T-helper 1 cell treated with Interleukin-12 subunit alpha and Interleukin-12 subunit beta and Interleukin-4 antibody, amounts not matched to agents 30 ng/mL and 1 ng/mL, for 36 hours (primary cell): ENCODE data around the gene PAFAH1B1. TPM values are rescaled to one million over a fixed set of nuclear protein-coding genes. Genes with fewer than 3 reads are reported as not detected.

Experiments
- intact Hi-C: fragments of 100-400 bp; cut with micrococcal nuclease; formaldehyde crosslinking; loops from one replicate; pipeline ENCODE4 v1.15.1; 2024
- total RNA-seq: library from RNA; stranded (reverse); gene quantifications from 2 replicates; pipeline ENCODE4 v1.2.3, GENCODE V29; 2022

The PAFAH1B1 gene
- total RNA-seq, 1 donor from 2014 or later = 191 TPM

DNA sequence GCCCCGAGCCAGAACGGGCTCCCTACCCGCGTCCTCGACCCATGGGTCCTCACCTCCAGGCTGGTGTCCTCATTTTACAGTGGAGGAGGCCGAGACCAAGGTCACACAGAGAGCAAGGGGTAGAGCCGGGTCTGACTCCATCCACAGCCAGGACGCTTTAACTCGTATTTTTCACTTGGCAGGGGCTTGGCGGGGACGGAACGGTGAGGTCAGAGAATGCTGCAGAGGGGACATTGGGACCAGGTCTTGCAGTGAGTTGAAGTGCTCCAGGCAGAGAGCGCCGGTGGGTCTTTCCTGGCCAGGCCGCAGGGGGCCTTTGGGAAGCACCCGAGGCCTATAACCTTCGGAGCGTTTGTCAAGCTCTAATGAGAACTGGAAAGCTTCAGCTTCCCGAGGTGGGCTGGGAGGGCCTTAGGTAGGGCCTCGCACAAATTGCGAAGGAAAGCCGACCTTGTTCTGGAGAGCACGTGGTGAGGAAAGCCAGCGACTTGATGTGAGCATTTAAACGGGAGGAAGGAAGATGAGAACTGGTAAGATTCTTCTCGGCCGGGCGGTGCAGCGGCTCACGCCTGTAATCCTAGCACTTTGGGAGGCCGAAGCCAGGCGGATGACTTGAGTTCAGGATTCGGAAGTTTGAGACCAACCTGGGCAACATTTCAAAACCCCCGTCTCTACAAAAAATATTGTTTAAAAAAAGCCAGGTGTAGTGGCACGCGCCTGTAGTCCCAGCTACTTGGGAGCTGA, 119.0 kb downstream of the PAFAH1B1 start:
- intact Hi-C loops = loop anchor here (5.0 to 10.0 kb wide), 5 partner anchors 75 to 1655 kb away; partner anchors contain the start of genes CYB5D2, RILP, SCARF1 and SGSM2

- intact Hi-C loops = loop anchor here (5.0 to 10.0 kb wide), 5 partner anchors 73 to 1653 kb away; partner anchors contain the start of genes CYB5D2, RILP, SCARF1 and SGSM2
Observed at GRCh38 chr17:2713881-2714280, 120.4 kb downstream of the PAFAH1B1 start.

DNA sequence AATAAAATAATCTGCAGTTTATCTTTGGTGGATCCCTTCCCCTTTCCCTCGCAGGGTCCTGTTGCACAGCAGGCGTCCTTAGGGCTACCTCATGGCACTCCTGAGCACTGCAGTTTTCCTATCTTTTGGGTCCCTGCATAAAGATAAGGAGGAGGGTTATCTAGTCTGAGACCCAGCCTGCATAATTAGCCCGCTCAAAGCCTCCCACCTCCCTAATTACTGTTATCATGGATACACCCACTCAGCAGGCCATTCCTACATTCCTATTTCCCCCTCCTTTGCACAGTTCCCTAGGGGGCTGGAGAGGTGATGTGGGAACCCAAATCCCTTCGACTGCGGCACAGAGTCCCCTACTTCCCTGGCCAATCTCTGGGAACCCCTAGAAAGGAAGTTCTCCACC, 123.2 kb downstream of the PAFAH1B1 start:
- intact Hi-C loops = loop anchor here (10.0 kb wide), 1 partner anchor 1072 kb away; the partner anchor contains the start of genes RILP and SCARF1

GRCh38 chr17:2718150-2718938, 124.9 kb downstream of the PAFAH1B1 start:
- intact Hi-C loops = loop anchor here (10.0 kb wide), 1 partner anchor 1074 kb away; the partner anchor contains the start of genes RILP and SCARF1

GRCh38 chr17:2719861-2720260, 126.4 kb downstream of the PAFAH1B1 start:
- intact Hi-C loops = loop anchor here (10.0 kb wide), 1 partner anchor 1075 kb away; the partner anchor contains the start of genes RILP and SCARF1

DNA sequence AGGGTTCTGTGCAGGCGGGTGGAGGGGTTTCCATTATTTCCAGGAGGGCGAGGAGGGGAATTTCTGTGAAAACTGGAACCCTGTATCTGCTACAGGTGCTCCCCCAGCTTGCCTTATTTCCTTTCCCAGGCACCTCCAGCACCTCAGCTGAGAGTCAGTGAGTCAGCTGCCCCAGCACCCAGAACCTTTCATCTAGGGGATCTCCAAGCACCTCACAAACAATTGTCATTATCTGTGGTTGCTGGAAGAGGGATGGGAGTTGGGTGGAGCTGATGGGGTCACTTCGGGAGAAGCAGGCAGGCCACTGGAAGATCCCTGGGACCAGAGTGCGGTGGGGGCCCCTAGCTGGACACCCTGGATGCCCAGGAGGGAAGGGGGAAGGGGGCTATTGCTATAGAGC, 128.1 kb downstream of the PAFAH1B1 start:
- intact Hi-C loops = no loop called here

DNA sequence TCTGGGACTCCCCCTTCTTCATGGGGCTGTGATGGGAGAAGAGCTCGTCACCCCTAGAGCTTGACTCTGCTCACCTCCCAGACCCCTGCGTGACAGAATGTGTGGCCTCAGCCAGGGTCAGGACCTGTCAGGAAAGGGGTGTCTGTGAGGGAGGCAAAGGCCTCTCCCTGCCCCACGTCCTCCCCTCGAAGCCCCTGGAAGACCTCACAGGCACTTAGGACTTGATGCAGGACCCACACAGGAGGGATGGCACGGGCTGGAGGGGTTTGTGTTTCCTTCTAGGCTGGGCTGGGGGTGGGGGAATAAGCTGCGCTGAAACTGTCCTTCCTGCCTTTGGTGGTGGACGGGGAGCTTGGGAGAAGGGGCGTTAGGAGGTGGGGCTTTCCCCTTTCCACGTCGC, 129.2 kb downstream of the PAFAH1B1 start:
- intact Hi-C loops = no loop called here

DNA sequence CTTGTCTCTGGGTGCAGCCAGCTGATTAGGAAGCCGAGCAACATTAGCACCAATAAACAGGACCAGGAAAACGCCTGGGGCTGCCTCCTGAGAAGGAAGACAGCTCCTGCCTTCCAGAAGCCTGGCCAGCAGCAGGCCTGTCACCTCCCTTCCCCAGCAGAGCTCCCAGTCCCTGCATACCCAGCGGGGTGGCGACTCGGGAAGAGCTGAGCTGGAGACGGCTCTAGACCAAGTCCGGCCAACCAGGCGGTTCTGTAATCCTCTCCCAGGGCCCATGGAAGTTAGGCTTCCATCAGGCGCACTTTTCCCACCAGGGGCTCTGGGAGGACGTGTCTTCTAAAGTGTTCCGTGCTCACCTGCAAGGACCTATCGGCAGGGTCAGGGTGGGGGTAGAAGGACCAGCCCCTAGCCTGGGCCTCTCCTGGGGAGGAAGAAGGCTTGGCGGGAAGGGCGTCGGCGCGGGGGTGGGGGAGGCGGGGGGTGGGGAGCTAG, 130.1 kb downstream of the PAFAH1B1 start:
- intact Hi-C loops = no loop called here

- intact Hi-C loops = no loop called here
Observed at GRCh38 chr17:2723997-2724783, 130.7 kb downstream of the PAFAH1B1 start.

DNA sequence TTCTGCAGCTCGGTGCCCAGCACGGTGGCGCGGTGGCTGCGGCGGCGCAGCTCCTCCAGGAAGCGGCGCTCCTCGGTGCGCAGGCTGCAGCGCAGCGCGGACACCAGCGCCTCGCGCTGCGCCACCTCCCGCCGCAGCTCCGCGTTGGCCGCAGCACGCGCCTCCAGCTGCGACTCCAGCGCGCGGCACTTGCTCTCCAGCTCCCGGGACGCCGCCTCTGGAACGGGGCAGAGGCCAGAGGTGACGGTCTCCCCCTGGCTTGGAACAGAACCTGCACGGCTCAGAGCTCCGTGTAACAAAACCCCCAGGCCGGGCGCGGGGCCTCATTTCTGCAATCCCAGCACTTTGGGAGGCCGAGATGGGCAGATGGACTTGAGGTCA, 131.3 kb downstream of the PAFAH1B1 start:
- intact Hi-C loops = no loop called here

- intact Hi-C loops = no loop called here
Observed at GRCh38 chr17:2730764-2731353, 137.4 kb downstream of the PAFAH1B1 start.

- intact Hi-C loops = no loop called here
Observed at GRCh38 chr17:2731807-2732206, 138.4 kb downstream of the PAFAH1B1 start.

GRCh38 chr17:2734939-2735338, 141.5 kb downstream of the PAFAH1B1 start:
- intact Hi-C loops = no loop called here

Other genes with a start within 250 kb of the PAFAH1B1 start
- 26.4 and 27.9 TPM in 2 replicates for gene MNT, start 192.6 kb upstream of the PAFAH1B1 start, total RNA-seq
- 32.5 and 36.7 TPM in 2 replicates for gene METTL16, start 81.8 kb upstream of the PAFAH1B1 start, total RNA-seq
- 69.6 and 73.4 TPM in 2 replicates for gene CLUH, start 118.1 kb downstream of the PAFAH1B1 start, total RNA-seq
- gene CCDC92B, start 156.0 kb downstream of the PAFAH1B1 start, total RNA-seq = 0.07 and 0.17 TPM in 2 replicates
- gene RAP1GAP2, start 202.8 kb downstream of the PAFAH1B1 start, total RNA-seq = 17.8 and 19.7 TPM in 2 replicates